HEK293 (cell line): ENCODE measurements around the gene FBXO42.

Experiments
- GLI4 ChIP-seq: fragments of 450-650 bp; formaldehyde crosslinking; IDR thresholded peaks from 2 replicates; pipeline ENCODE4 v1.5.1; 2016; ENCODE audit warnings: missing biosample characterization, missing genetic modification characterization
- GLIS2 ChIP-seq: fragments of 450-650 bp; formaldehyde crosslinking; IDR thresholded peaks from 2 replicates; pipeline ENCODE4 v1.5.1; 2016; ENCODE audit warnings: missing biosample characterization, missing genetic modification characterization
- KLF1 ChIP-seq: fragments of 450-650 bp; formaldehyde crosslinking; IDR thresholded peaks from 2 replicates; pipeline ENCODE4 v1.5.1; 2016; ENCODE audit warnings: missing biosample characterization, missing genetic modification characterization
- KLF8 ChIP-seq: fragments of 450-650 bp; formaldehyde crosslinking; IDR thresholded peaks from 2 replicates; pipeline ENCODE4 v1.5.1; 2016; ENCODE audit warnings: missing biosample characterization, missing genetic modification characterization
- OVOL3 ChIP-seq: fragments of 450-650 bp; formaldehyde crosslinking; IDR thresholded peaks from 2 replicates; pipeline ENCODE4 v1.5.1; 2016; ENCODE audit warnings: missing biosample characterization, missing genetic modification characterization
- SCRT1 ChIP-seq: fragments of 450-650 bp; formaldehyde crosslinking; IDR thresholded peaks from 2 replicates; pipeline ENCODE4 v1.5.1; 2016; ENCODE audit warnings: missing biosample characterization, missing genetic modification characterization, borderline replicate concordance
- SP3 ChIP-seq: fragments of 450-650 bp; formaldehyde crosslinking; IDR thresholded peaks from 2 replicates; pipeline ENCODE4 v1.5.1; 2016; ENCODE audit warnings: missing biosample characterization, missing genetic modification characterization
- SP7 ChIP-seq: fragments of 450-650 bp; formaldehyde crosslinking; IDR thresholded peaks from 2 replicates; pipeline ENCODE4 v1.5.1; 2016; ENCODE audit warnings: missing biosample characterization, missing genetic modification characterization
- ZBTB20 ChIP-seq: fragments of 450-650 bp; formaldehyde crosslinking; IDR thresholded peaks from 2 replicates; pipeline ENCODE4 v1.5.1; 2016; ENCODE audit warnings: missing biosample characterization, missing genetic modification characterization
- ZNF112 ChIP-seq: fragments of 450-650 bp; formaldehyde crosslinking; IDR thresholded peaks from 2 replicates; pipeline ENCODE4 v1.5.0; 2017; ENCODE audit warnings: missing biosample characterization, missing genetic modification characterization
- ZNF16 ChIP-seq: fragments of 450-650 bp; formaldehyde crosslinking; IDR thresholded peaks from 2 replicates; pipeline ENCODE4 v1.5.1; 2016; ENCODE audit warnings: low read depth, missing biosample characterization, missing genetic modification characterization
- ZNF175 ChIP-seq: fragments of 450-650 bp; formaldehyde crosslinking; IDR thresholded peaks from 2 replicates; pipeline ENCODE4 v1.5.1; 2016; ENCODE audit warnings: missing biosample characterization, missing genetic modification characterization
- ZNF2 ChIP-seq: fragments of 450-650 bp; formaldehyde crosslinking; IDR thresholded peaks from 2 replicates; pipeline ENCODE4 v1.5.1; 2016; ENCODE audit warnings: missing biosample characterization, missing genetic modification characterization
- ZNF292 ChIP-seq: fragments of 450-650 bp; formaldehyde crosslinking; IDR thresholded peaks from 2 replicates; pipeline ENCODE4 v1.5.1; 2016; ENCODE audit warnings: low read depth, missing biosample characterization, missing genetic modification characterization, borderline replicate concordance
- ZNF335 ChIP-seq: fragments of 450-650 bp; formaldehyde crosslinking; conservative IDR thresholded peaks from 2 replicates; pipeline ENCODE4 v1.5.1; 2016; ENCODE audit warnings: missing biosample characterization, missing genetic modification characterization
- ZNF391 ChIP-seq: fragments of 450-650 bp; formaldehyde crosslinking; IDR thresholded peaks from 2 replicates; pipeline ENCODE4 v1.5.1; 2016; ENCODE audit warnings: low read depth, missing biosample characterization, missing genetic modification characterization, borderline replicate concordance
- ZNF555 ChIP-seq: fragments of 450-650 bp; formaldehyde crosslinking; conservative IDR thresholded peaks from 2 replicates; pipeline ENCODE4 v1.5.1; 2017; ENCODE audit warnings: missing biosample characterization, mild to moderate bottlenecking, missing genetic modification characterization, inconsistent platforms
- ZNF707 ChIP-seq: fragments of 450-650 bp; formaldehyde crosslinking; IDR thresholded peaks from 2 replicates; pipeline ENCODE4 v1.5.1; 2016; ENCODE audit warnings: missing biosample characterization, missing genetic modification characterization
- TF ChIP-seq, protein P1 (sequence below): fragments of 450-650 bp; formaldehyde crosslinking; IDR thresholded peaks from 2 replicates; pipeline ENCODE4 v1.5.1; 2016; ENCODE audit warnings: missing biosample characterization, missing genetic modification characterization
- TF ChIP-seq, protein P2 (sequence below): fragments of 450-650 bp; formaldehyde crosslinking; conservative IDR thresholded peaks from 2 replicates; pipeline ENCODE4 v1.5.1; 2016; ENCODE audit warnings: low read depth, missing biosample characterization, missing genetic modification characterization
- TF ChIP-seq, protein P3 (sequence below): fragments of 450-650 bp; formaldehyde crosslinking; IDR thresholded peaks from 2 replicates; pipeline ENCODE4 v1.5.1; 2016; ENCODE audit warnings: missing biosample characterization, missing genetic modification characterization, borderline replicate concordance
- TF ChIP-seq, protein P4 (sequence below): fragments of 450-650 bp; formaldehyde crosslinking; IDR thresholded peaks from 2 replicates; pipeline ENCODE4 v1.5.1; 2016; ENCODE audit warnings: missing biosample characterization, missing genetic modification characterization
- TF ChIP-seq, protein P5 (sequence below): fragments of 450-650 bp; formaldehyde crosslinking; IDR thresholded peaks from 2 replicates; pipeline ENCODE4 v1.5.1; 2016; ENCODE audit warnings: missing biosample characterization, missing genetic modification characterization
- TF ChIP-seq, protein P6 (sequence below): fragments of 450-650 bp; formaldehyde crosslinking; IDR thresholded peaks from 2 replicates; pipeline ENCODE4 v1.5.1; 2017; ENCODE audit warnings: missing biosample characterization, missing genetic modification characterization
- TF ChIP-seq, protein P7 (sequence below): sonication (generic); formaldehyde crosslinking; IDR thresholded peaks from 2 replicates; pipeline ENCODE4 v1.8.1; 2022; ENCODE audit warnings: mild to moderate bottlenecking, moderate library complexity, missing genetic modification reagents

Gene FBXO42

DNA sequence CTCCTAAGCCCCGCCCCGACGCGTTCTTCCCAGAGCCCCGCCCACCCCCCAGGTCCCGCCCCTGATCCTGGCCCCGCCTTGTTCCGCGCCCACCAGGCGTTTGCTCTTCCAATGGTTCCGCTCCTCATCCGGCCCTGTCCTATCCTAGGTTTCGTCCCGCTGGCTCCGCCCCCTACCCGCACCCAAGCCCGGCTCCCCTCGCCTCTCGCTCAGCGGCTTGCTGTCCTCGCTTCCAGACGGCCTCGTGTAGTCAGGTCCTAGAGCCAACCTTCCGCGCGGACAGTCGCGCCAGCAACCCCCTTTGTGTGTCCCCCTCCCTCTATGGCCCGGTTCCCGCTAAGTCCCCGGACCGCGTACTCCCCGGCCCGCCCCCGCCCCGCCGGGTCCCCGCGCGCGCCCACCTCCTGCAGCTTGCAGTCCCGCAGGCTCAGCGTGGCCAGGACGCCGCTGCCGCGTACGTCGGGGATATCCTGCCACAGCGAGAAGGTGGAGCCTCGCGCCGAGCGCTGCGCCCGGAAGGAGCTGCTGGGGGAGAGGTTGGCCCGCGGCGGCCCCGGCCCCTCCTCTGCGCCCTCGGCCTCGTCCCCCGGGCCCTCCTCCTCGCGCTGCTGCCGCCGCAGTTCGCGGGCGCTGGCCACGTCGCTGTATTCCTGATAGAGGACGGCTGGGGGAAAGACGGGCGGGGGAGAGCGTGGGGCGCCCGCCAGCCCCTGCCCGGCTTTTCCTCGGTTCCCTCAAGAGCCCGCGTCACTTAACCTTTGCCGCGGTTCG lies 145.5 kb downstream of the FBXO42 start (continued):
- TF ChIP-seq ZNF292 (no peak), ZNF335 (tag by site-specific recombination) (peak; percentile 51), SCRT1 (tag by site-specific recombination) (no peak), ZNF112 (tag by site-specific recombination) (no peak), ZNF391 (tag by site-specific recombination) (0 out of 2 replicates have a peak, but pooled peaks have one; percentile 49), ZNF2 (peak; percentile 25; the same call in 1 of the 2 replicates), KLF1 (no peak; the same call in 1 of the 2 replicates), ZNF16 (no peak), SP3 (tag by site-specific recombination) (peak; percentile 89), ZNF175 (no peak), ZNF555 (tag by site-specific recombination) (no peak), ZNF707 (tag by site-specific recombination) (no peak), OVOL3 (tag by site-specific recombination) (no peak), GLI4 (tag by site-specific recombination) (no peak), ZBTB20 (peak; percentile 42; the same call in 1 of the 2 replicates), GLIS2 (tag by site-specific recombination) (peak; percentile 79), KLF8 (tag by site-specific recombination) (peak; percentile 53), SP7 (tag by site-specific recombination) (peak; percentile 74)
- TF ChIP-seq, protein P1, sequence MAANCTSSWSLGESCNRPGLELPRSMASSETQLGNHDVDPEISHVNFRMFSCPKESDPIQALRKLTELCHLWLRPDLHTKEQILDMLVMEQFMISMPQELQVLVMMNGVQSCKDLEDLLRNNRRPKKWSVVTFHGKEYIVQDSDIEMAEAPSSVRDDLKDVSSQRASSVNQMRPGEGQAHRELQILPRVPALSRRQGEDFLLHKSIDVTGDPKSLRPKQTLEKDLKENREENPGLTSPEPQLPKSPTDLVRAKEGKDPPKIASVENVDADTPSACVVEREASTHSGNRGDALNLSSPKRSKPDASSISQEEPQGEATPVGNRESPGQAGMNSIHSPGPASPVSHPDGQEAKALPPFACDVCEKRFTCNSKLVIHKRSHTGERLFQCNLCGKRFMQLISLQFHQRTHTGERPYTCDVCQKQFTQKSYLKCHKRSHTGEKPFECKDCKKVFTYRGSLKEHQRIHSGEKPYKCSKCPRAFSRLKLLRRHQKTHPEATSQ, result peak; percentile 80; the same call in 1 of the 2 replicates
- TF ChIP-seq, protein P2, sequence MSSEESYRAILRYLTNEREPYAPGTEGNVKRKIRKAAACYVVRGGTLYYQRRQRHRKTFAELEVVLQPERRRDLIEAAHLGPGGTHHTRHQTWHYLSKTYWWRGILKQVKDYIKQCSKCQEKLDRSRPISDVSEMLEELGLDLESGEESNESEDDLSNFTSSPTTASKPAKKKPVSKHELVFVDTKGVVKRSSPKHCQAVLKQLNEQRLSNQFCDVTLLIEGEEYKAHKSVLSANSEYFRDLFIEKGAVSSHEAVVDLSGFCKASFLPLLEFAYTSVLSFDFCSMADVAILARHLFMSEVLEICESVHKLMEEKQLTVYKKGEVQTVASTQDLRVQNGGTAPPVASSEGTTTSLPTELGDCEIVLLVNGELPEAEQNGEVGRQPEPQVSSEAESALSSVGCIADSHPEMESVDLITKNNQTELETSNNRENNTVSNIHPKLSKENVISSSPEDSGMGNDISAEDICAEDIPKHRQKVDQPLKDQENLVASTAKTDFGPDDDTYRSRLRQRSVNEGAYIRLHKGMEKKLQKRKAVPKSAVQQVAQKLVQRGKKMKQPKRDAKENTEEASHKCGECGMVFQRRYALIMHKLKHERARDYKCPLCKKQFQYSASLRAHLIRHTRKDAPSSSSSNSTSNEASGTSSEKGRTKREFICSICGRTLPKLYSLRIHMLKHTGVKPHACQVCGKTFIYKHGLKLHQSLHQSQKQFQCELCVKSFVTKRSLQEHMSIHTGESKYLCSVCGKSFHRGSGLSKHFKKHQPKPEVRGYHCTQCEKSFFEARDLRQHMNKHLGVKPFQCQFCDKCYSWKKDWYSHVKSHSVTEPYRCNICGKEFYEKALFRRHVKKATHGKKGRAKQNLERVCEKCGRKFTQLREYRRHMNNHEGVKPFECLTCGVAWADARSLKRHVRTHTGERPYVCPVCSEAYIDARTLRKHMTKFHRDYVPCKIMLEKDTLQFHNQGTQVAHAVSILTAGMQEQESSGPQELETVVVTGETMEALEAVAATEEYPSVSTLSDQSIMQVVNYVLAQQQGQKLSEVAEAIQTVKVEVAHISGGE (tag by site-specific recombination), result peak; percentile 71; the same call in 1 of the 2 replicates
- TF ChIP-seq, protein P3, sequence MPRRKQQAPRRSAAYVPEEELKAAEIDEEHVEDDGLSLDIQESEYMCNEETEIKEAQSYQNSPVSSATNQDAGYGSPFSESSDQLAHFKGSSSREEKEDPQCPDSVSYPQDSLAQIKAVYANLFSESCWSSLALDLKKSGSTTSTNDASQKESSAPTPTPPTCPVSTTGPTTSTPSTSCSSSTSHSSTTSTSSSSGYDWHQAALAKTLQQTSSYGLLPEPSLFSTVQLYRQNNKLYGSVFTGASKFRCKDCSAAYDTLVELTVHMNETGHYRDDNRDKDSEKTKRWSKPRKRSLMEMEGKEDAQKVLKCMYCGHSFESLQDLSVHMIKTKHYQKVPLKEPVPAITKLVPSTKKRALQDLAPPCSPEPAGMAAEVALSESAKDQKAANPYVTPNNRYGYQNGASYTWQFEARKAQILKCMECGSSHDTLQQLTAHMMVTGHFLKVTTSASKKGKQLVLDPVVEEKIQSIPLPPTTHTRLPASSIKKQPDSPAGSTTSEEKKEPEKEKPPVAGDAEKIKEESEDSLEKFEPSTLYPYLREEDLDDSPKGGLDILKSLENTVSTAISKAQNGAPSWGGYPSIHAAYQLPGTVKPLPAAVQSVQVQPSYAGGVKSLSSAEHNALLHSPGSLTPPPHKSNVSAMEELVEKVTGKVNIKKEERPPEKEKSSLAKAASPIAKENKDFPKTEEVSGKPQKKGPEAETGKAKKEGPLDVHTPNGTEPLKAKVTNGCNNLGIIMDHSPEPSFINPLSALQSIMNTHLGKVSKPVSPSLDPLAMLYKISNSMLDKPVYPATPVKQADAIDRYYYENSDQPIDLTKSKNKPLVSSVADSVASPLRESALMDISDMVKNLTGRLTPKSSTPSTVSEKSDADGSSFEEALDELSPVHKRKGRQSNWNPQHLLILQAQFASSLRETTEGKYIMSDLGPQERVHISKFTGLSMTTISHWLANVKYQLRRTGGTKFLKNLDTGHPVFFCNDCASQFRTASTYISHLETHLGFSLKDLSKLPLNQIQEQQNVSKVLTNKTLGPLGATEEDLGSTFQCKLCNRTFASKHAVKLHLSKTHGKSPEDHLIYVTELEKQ (tag by site-specific recombination), result no peak
- TF ChIP-seq, protein P4, sequence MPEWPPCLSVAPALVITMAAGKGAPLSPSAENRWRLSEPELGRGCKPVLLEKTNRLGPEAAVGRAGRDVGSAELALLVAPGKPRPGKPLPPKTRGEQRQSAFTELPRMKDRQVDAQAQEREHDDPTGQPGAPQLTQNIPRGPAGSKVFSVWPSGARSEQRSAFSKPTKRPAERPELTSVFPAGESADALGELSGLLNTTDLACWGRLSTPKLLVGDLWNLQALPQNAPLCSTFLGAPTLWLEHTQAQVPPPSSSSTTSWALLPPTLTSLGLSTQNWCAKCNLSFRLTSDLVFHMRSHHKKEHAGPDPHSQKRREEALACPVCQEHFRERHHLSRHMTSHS (tag by site-specific recombination), result no peak
- TF ChIP-seq, protein P5, sequence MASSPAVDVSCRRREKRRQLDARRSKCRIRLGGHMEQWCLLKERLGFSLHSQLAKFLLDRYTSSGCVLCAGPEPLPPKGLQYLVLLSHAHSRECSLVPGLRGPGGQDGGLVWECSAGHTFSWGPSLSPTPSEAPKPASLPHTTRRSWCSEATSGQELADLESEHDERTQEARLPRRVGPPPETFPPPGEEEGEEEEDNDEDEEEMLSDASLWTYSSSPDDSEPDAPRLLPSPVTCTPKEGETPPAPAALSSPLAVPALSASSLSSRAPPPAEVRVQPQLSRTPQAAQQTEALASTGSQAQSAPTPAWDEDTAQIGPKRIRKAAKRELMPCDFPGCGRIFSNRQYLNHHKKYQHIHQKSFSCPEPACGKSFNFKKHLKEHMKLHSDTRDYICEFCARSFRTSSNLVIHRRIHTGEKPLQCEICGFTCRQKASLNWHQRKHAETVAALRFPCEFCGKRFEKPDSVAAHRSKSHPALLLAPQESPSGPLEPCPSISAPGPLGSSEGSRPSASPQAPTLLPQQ, result peak; percentile 79
- TF ChIP-seq, protein P6, sequence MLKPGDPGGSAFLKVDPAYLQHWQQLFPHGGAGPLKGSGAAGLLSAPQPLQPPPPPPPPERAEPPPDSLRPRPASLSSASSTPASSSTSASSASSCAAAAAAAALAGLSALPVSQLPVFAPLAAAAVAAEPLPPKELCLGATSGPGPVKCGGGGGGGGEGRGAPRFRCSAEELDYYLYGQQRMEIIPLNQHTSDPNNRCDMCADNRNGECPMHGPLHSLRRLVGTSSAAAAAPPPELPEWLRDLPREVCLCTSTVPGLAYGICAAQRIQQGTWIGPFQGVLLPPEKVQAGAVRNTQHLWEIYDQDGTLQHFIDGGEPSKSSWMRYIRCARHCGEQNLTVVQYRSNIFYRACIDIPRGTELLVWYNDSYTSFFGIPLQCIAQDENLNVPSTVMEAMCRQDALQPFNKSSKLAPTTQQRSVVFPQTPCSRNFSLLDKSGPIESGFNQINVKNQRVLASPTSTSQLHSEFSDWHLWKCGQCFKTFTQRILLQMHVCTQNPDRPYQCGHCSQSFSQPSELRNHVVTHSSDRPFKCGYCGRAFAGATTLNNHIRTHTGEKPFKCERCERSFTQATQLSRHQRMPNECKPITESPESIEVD (tag by site-specific recombination), result no peak
- TF ChIP-seq, protein P7, sequence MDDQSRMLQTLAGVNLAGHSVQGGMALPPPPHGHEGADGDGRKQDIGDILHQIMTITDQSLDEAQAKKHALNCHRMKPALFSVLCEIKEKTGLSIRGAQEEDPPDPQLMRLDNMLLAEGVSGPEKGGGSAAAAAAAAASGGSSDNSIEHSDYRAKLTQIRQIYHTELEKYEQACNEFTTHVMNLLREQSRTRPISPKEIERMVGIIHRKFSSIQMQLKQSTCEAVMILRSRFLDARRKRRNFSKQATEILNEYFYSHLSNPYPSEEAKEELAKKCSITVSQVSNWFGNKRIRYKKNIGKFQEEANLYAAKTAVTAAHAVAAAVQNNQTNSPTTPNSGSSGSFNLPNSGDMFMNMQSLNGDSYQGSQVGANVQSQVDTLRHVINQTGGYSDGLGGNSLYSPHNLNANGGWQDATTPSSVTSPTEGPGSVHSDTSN, result peak; percentile 76; the same call in 1 of the 2 replicates
